ENCODE results near the gene ARHGAP26. TPM values are rescaled to one million over a fixed set of nuclear protein-coding genes. Genes with fewer than 3 reads are reported as not detected.

ARHGAP26 gene
- total RNA-seq, 4 donors from 2014 or later, result 61.0 to 76.7 (median 61.2) TPM

GRCh38 chr5:143051244-143052058 lies 281.3 kb downstream of the ARHGAP26 start:
- Histone ChIP-seq H3K27ac (peak overlapping the region; percentile 39 to 65 (median 46)), H3K27me3 (no peaks in the 10 kb centered on the region), H3K36me3 (peaks cover 0 to 8% (median 1%) of the 10 kb centered on the region in 4 donors), H3K4me3 (no peak overlapping the region), H3K9me3 (no peaks in the 10 kb centered on the region), H3K4me1 (peaks cover 0 to 36% (median 6%) of the 10 kb centered on the region in 4 donors)
- DNase-seq, result no peak
- 40 to 49% methylated on average over 6 to 7 of the region's 7 CpGs for WGBS, 2 donors (ENCODE audit: low coverage in 1 of 2)
- intact Hi-C loops (cut with DNase I; ENCODE audit: low total_unique reads), result no loop called here
- in situ Hi-C loops (cut with MboI; ENCODE audit: low pct_ligation_motif_present in 1 of 4, low pct_unique_long_range_greater_than_20kb in 1 of 4, low sequenced_read_pairs in 3 of 4), result no loop called here
- TF ChIP-seq CTCF (IDR thresholded peaks at IDR 0.05) (no peak), POLR2AphosphoS5 (IDR thresholded peaks at IDR 0.05) (peak in 2 of 3 donors; percentile 15 to 28)

DNA sequence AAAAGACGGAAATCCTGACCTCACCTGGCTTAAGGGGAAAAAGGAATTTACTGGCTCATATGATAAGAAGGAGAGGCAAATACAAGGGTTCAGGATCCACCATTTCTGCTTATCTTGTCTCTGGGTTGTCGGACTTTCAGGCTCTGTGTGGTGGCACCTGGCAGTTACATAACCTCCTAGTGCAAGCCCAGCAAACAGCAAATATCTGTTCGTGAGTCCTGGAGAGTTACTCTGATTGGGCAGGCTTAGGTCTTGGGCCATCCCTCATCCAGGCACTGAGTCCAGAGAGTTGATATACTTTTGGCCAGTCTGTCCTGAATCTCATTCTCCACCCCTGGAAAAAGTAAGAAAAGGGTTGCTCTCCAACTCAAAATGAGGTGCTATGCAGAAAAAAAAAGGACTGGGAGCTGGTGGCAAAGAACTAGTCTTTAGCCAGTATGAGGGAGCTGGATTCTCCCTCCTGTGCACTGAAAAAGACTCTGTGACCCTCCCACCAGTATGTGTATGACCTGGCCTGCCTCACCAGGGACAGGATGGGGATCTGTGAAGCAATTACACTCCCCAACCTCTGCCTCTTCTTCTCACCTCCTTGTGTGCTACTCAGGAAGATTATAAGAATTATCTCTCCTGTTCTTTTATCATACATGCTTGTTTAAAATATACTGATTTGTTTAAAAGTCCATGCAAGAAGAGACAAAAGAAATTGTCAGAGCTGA lies 282.9 kb downstream of the ARHGAP26 start:
- no peak for DNase-seq
- Histone ChIP-seq H3K4me1 (peaks cover 0 to 36% (median 6%) of the 10 kb centered on the region in 4 donors), H3K36me3 (peaks cover 0 to 21% (median 4%) of the 10 kb centered on the region in 4 donors), H3K4me3 (no peak overlapping the region), H3K27ac (no peak overlapping the region), H3K27me3 (no peaks in the 10 kb centered on the region), H3K9me3 (no peaks in the 10 kb centered on the region)
- TF ChIP-seq POLR2A (IDR thresholded peaks at IDR 0.05) (no peak), POLR2AphosphoS5 (IDR thresholded peaks at IDR 0.05) (no peak), EP300 (IDR thresholded peaks at IDR 0.05; ENCODE audit: low read depth) (no peak), CTCF (IDR thresholded peaks at IDR 0.05) (no peak)
- intact Hi-C loops (cut with DNase I; ENCODE audit: low total_unique reads), result no loop called here
- WGBS, 2 donors (ENCODE audit: low coverage in 1 of 2), result 90% methylated on average over 3 of the region's 3 CpGs; no CpG with 5 or more reads in 1 of the 2 donors
- in situ Hi-C loops (cut with MboI; ENCODE audit: low pct_ligation_motif_present in 1 of 4, low pct_unique_long_range_greater_than_20kb in 1 of 4, low sequenced_read_pairs in 3 of 4), result no loop called here

DNA sequence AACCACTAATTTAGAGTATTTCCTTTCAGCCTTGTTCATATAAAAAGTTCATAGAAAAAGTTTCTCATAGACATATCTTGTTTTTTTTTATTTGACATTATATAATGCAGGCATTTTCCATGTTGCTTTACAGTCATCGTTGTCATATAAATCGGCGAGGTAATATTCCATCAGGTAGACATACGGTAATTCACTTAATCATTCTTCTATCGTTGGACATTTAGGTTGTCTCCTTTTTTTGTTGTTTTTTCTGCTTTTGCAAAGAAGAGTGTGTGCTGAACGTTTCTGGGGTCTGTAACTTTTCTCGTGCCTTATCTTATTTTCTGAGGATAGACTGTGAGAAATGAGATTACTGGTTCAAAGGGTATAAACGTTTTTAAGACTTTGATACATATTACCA lies 283.6 kb downstream of the ARHGAP26 start:
- peaks cover 0 to 21% (median 4%) of the 10 kb centered on the region in 4 donors for H3K36me3 ChIP-seq
- H3K27ac ChIP-seq, result no peak overlapping the region
- no peaks in the 10 kb centered on the region for H3K27me3 ChIP-seq
- no peaks in the 10 kb centered on the region for H3K9me3 ChIP-seq
- in situ Hi-C loops (cut with MboI; ENCODE audit: low pct_ligation_motif_present in 1 of 4, low pct_unique_long_range_greater_than_20kb in 1 of 4, low sequenced_read_pairs in 3 of 4) (no loop called here), intact Hi-C loops (cut with DNase I; ENCODE audit: low total_unique reads) (no loop called here)
- peaks cover 0 to 36% (median 6%) of the 10 kb centered on the region in 4 donors for H3K4me1 ChIP-seq
- 83 to 85% methylated on average over 8 of the region's 8 CpGs for WGBS, 2 donors (ENCODE audit: low coverage in 1 of 2)
- H3K4me3 ChIP-seq, result no peak overlapping the region
- DNase-seq, result no peak
- TF ChIP-seq POLR2AphosphoS5 (IDR thresholded peaks at IDR 0.05) (no peak), CTCF (IDR thresholded peaks at IDR 0.05) (no peak), POLR2A (IDR thresholded peaks at IDR 0.05) (no peak), EP300 (IDR thresholded peaks at IDR 0.05; ENCODE audit: low read depth) (no peak)

DNA sequence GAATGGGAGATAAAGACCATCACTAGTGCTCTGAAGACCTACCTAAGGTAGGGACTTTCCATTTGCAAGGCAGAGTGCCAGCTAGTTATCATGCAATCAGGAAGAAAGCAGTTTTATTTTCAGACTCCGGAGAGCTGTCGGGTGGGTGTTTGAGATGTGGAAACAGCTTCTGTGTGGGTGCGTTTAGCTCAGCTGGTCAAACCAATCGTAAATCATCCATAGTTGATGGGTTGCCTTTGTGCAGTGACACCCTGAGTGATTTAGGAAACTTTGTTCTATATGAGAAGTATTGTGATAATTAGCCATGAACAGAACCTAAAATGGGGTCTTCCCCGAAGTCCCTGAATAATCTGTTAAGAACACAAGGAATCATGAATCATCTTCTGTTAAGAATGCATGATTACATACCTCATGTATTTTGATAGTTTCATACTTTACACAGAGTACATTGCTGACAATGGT lies 284.3 kb downstream of the ARHGAP26 start:
- Histone ChIP-seq H3K36me3 (peaks cover 0 to 21% (median 4%) of the 10 kb centered on the region in 4 donors), H3K4me3 (no peak overlapping the region), H3K27me3 (no peaks in the 10 kb centered on the region), H3K9me3 (no peaks in the 10 kb centered on the region), H3K4me1 (peaks cover 0 to 42% (median 6%) of the 10 kb centered on the region in 4 donors), H3K27ac (peak overlapping the region in 2 of 4 donors; percentile 6 to 14)
- WGBS, 2 donors (ENCODE audit: low coverage in 1 of 2), result 23 to 30% methylated on average over 3 to 5 of the region's 5 CpGs
- peak; percentile 29 for DNase-seq
- intact Hi-C loops (cut with DNase I; ENCODE audit: low total_unique reads) (no loop called here), in situ Hi-C loops (cut with MboI; ENCODE audit: low pct_ligation_motif_present in 1 of 4, low pct_unique_long_range_greater_than_20kb in 1 of 4, low sequenced_read_pairs in 3 of 4) (no loop called here)
- TF ChIP-seq EP300 (IDR thresholded peaks at IDR 0.05; ENCODE audit: low read depth) (no peak), POLR2AphosphoS5 (IDR thresholded peaks at IDR 0.05) (no peak), CTCF (IDR thresholded peaks at IDR 0.05) (no peak), POLR2A (IDR thresholded peaks at IDR 0.05) (no peak)
